CD4-positive, alpha-beta T cell (primary cell): ENCODE results near the gene CENPF. TPM values are rescaled to one million over a fixed set of nuclear protein-coding genes. Genes with fewer than 3 reads are reported as not detected.

ENCODE experiments used
- ATAC-seq: fragments of 200-7000 bp; cut with Tn5 transposase; one replicate; pipeline ENCODE4 v1.10.0; 2022; ENCODE audit warnings: mild to moderate bottlenecking; ENCODE audit not compliant: poor library complexity
- CTCF ChIA-PET: fragments of 350-600 bp; sonication (Branson Sonifier 250); formaldehyde crosslinking; loops from one replicate; lab custom pipeline; 2021; ENCODE audit warnings: antibody characterized with exemption, inconsistent platforms; lab: Charles Lee
- POLR2A ChIA-PET: fragments of 350-600 bp; sonication (Branson Sonifier 250); formaldehyde crosslinking; loops from one replicate; lab custom pipeline; 2021; ENCODE audit warnings: antibody characterized with exemption, inconsistent platforms; lab: Charles Lee
- DNase-seq, 14 experiments: peaks; one replicate each; pipeline ENCODE4 v3.0.0-alpha.2; 2013 to 2020; ENCODE audit warnings: mixed read lengths in 2 of 14
- H3K27ac ChIP-seq, 2 donors: one replicate each; pipeline versions ENCODE4 v1.5.1 to v1.7.0; 2013; ENCODE audit warnings: low read length in 2 of 2, low read depth in 1 of 2, mild to moderate bottlenecking in 1 of 2
- H3K27me3 ChIP-seq, 2 experiments: 1 replicate in 1 of 2; 2 replicates in 1 of 2; pipeline versions ENCODE4 v1.6.1 to v1.7.0; 2013; ENCODE audit warnings: low read length in 2 of 2, control low read depth in 1 of 2, mild to moderate bottlenecking in 1 of 2, moderate library complexity in 1 of 2; ENCODE audit not compliant: insufficient read depth in 2 of 2, control insufficient read depth in 1 of 2
- H3K36me3 ChIP-seq: one replicate; pipeline ENCODE4 v1.6.1; 2013; ENCODE audit warnings: low read length, control low read depth; ENCODE audit not compliant: insufficient read depth
- H3K4me1 ChIP-seq: one replicate; pipeline ENCODE4 v1.6.1; 2013; ENCODE audit warnings: low read length, control low read depth; ENCODE audit not compliant: insufficient read depth
- H3K4me3 ChIP-seq: one replicate; pipeline ENCODE4 v1.5.1; 2013; ENCODE audit warnings: mild to moderate bottlenecking, low read length, moderate library complexity
- H3K9me3 ChIP-seq, 2 experiments: 1 replicate in 1 of 2; 2 replicates in 1 of 2; pipeline versions ENCODE4 v1.6.1 to v1.7.0; 2013; ENCODE audit warnings: low read length in 2 of 2, mild to moderate bottlenecking in 2 of 2, control low read depth in 1 of 2, moderate library complexity in 1 of 2; ENCODE audit not compliant: control insufficient read depth in 1 of 2, insufficient read depth in 1 of 2
- H3K27ac Mint-ChIP-seq: one replicate; pipeline ENCODE4 v1.8.0; 2020; ENCODE audit warnings: mixed read lengths
- H3K27me3 Mint-ChIP-seq: one replicate; pipeline ENCODE4 v1.8.0; 2021; ENCODE audit warnings: mixed read lengths
- H3K36me3 Mint-ChIP-seq: one replicate; pipeline ENCODE4 v1.8.0; 2021; ENCODE audit warnings: low read depth, mixed read lengths
- H3K4me1 Mint-ChIP-seq: one replicate; pipeline ENCODE4 v1.8.0; 2021; ENCODE audit warnings: low read depth, mixed read lengths
- H3K4me3 Mint-ChIP-seq: one replicate; pipeline ENCODE4 v1.8.0; 2020; ENCODE audit warnings: mild to moderate bottlenecking, mixed read lengths
- H3K9me3 Mint-ChIP-seq: one replicate; pipeline ENCODE4 v1.8.0; 2020; ENCODE audit warnings: mixed read lengths
- CTCF ChIP-seq: fragments of 200-600 bp; IDR thresholded peaks from one replicate; pipeline ENCODE4 v1.8.0; 2022; ENCODE audit warnings: antibody characterized with exemption, mild to moderate bottlenecking
- intact Hi-C, 2 experiments: fragments of 100-400 bp; cut with DNase I in 1 of 2; cut with micrococcal nuclease in 1 of 2; formaldehyde crosslinking; loops; one replicate each; pipeline versions ENCODE4 v1.15.1 to v1.9.0; 2023 to 2025; cut with DNase I, micrococcal nuclease
- total RNA-seq, 174 experiments: library from RNA in 2 of 174; stranded (reverse) in 2 of 174; gene quantifications; one replicate each; pipeline ENCODE4 v1.2.3 and lab custom pipeline; 2021 to 2026

The CENPF gene
- total RNA-seq, 2 experiments from 2014 or later: 3.4 to 3.8 TPM

GRCh38 chr1:214686497-214686896 is 83.5 kb downstream of the CENPF start:
- CTCF ChIA-PET: no interaction called here
- intact Hi-C loops: no loop called here
- Histone ChIP-seq H3K4me1 (no peaks in the 10 kb centered on the region), H3K4me3 (no peak overlapping the region), H3K27ac (no peak overlapping the region), H3K36me3 (no peaks in the 10 kb centered on the region), H3K27me3 (no peaks in the 10 kb centered on the region), H3K9me3 (no peaks in the 10 kb centered on the region)
- POLR2A ChIA-PET: no interaction called here
- no peak overlapping the region for H3K27ac Mint-ChIP-seq
- no peak for ATAC-seq
- no peaks in the 10 kb centered on the region for H3K4me1 Mint-ChIP-seq
- H3K9me3 Mint-ChIP-seq: no peaks in the 10 kb centered on the region
- peaks cover 4% of the 10 kb centered on the region for H3K27me3 Mint-ChIP-seq
- no peak for DNase-seq
- H3K36me3 Mint-ChIP-seq: no peaks in the 10 kb centered on the region
- no peak overlapping the region for H3K4me3 Mint-ChIP-seq
- no peak for TF ChIP-seq CTCF

GRCh38 chr1:214688891-214689290 is 85.9 kb downstream of the CENPF start:
- Mint-ChIP-seq H3K4me3 (no peak overlapping the region), H3K4me1 (no peaks in the 10 kb centered on the region), H3K9me3 (no peaks in the 10 kb centered on the region), H3K27me3 (peaks cover 4% of the 10 kb centered on the region), H3K27ac (no peak overlapping the region), H3K36me3 (no peaks in the 10 kb centered on the region)
- H3K9me3 ChIP-seq: no peaks in the 10 kb centered on the region
- H3K27ac ChIP-seq: no peak overlapping the region
- intact Hi-C loops: no loop called here
- no peak for TF ChIP-seq CTCF
- ChIA-PET POLR2A (no interaction called here), CTCF (no interaction called here)
- no peak overlapping the region for H3K4me3 ChIP-seq
- H3K36me3 ChIP-seq: no peaks in the 10 kb centered on the region
- DNase-seq (no peak), ATAC-seq (no peak)
- H3K4me1 ChIP-seq: no peaks in the 10 kb centered on the region
- no peaks in the 10 kb centered on the region for H3K27me3 ChIP-seq

GRCh38 chr1:214694769-214695168 is 91.8 kb downstream of the CENPF start:
- CTCF ChIA-PET: no interaction called here
- intact Hi-C loops: no loop called here
- H3K36me3 ChIP-seq: no peaks in the 10 kb centered on the region
- H3K27ac ChIP-seq: no peak overlapping the region
- ATAC-seq (no peak), DNase-seq (no peak)
- H3K9me3 Mint-ChIP-seq: no peaks in the 10 kb centered on the region
- POLR2A ChIA-PET: no interaction called here
- H3K4me1 ChIP-seq: no peaks in the 10 kb centered on the region
- H3K9me3 ChIP-seq: no peaks in the 10 kb centered on the region
- H3K4me1 Mint-ChIP-seq: no peaks in the 10 kb centered on the region
- H3K4me3 ChIP-seq: no peak overlapping the region
- no peak for TF ChIP-seq CTCF
- no peak overlapping the region for H3K4me3 Mint-ChIP-seq
- no peaks in the 10 kb centered on the region for H3K27me3 Mint-ChIP-seq
- H3K36me3 Mint-ChIP-seq: no peaks in the 10 kb centered on the region
- no peak overlapping the region for H3K27ac Mint-ChIP-seq
- no peaks in the 10 kb centered on the region for H3K27me3 ChIP-seq
